NCI-H524 (cell line): ENCODE results near the gene DNAJC15.

Experiments
- DNase-seq, 2 experiments: peaks; one replicate each; lab custom pipeline; 2025; lab: John Stamatoyannopoulos, UW

DNAJC15 gene

GRCh38 chr13:43005460-43006236 is 17.7 kb upstream of the DNAJC15 start:
- DNase-seq: no peak

GRCh38 chr13:43006893-43007631 is 16.3 kb upstream of the DNAJC15 start:
- no peak for DNase-seq

- DNase-seq: no peak
Measured at GRCh38 chr13:43008596-43008995, 14.8 kb upstream of the DNAJC15 start.

- no peak for DNase-seq
Measured at GRCh38 chr13:43009506-43009905, 13.9 kb upstream of the DNAJC15 start.

- peak in 1 of 2 experiments; percentile 3 for DNase-seq
Measured at GRCh38 chr13:43014162-43014561, 9.2 kb upstream of the DNAJC15 start.

- no peak for DNase-seq
Measured at GRCh38 chr13:43016226-43016625, 7.2 kb upstream of the DNAJC15 start.

- no peak for DNase-seq
Measured at GRCh38 chr13:43019811-43020210, 3.6 kb upstream of the DNAJC15 start.

- DNase-seq: no peak
Measured at GRCh38 chr13:43020794-43021193, 2.6 kb upstream of the DNAJC15 start.

GRCh38 chr13:43021926-43022670 is 1.3 kb upstream of the DNAJC15 start:
- DNase-seq: no peak

- DNase-seq: no peak
Measured at GRCh38 chr13:43022934-43023288, 475 bp upstream of the DNAJC15 start.

GRCh38 chr13:43026262-43026661 is 2.9 kb downstream of the DNAJC15 start:
- no peak for DNase-seq

GRCh38 chr13:43030548-43030947 is 7.2 kb downstream of the DNAJC15 start:
- no peak for DNase-seq

- DNase-seq: no peak
Measured at GRCh38 chr13:43031881-43032280, 8.5 kb downstream of the DNAJC15 start.

- DNase-seq: no peak
Measured at GRCh38 chr13:43033038-43033437, 9.7 kb downstream of the DNAJC15 start.

- DNase-seq: no peak
Measured at GRCh38 chr13:43036351-43037250, 13.2 kb downstream of the DNAJC15 start.

- DNase-seq: no peak
Measured at GRCh38 chr13:43039966-43040365, 16.6 kb downstream of the DNAJC15 start.

GRCh38 chr13:43040581-43041368 is 17.4 kb downstream of the DNAJC15 start:
- peak; percentile 48 to 80 for DNase-seq

GRCh38 chr13:43041369-43041921 is 18.1 kb downstream of the DNAJC15 start:
- DNase-seq: no peak

GRCh38 chr13:43042410-43042921 is 19.1 kb downstream of the DNAJC15 start:
- no peak for DNase-seq

- no peak for DNase-seq
Measured at GRCh38 chr13:43044720-43045301, 21.4 kb downstream of the DNAJC15 start.
